ENCODE measurements around the gene CHIC2.

DNA sequence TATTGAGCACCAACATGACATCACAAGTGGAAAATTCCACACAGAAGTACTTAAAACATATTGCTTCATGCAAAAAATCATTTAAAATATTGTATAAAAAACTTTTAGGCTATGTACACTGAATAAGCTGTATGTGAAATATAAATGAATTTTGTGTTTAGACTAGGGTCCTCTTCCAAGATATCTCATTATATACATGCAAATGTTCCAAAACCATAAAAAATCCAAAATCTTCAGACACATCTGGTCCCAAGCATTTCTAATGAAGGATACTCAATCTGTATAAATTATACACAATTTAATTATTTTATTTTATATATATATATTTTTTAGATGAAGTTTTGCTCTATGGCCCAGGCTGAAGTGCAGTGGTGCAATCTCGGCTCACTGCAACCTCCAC, 25.5 kb upstream of the CHIC2 start:
- TF ChIP-seq POLR2A (IDR thresholded peaks at IDR 0.05): no peak
- TF ChIP-seq, protein P1, sequence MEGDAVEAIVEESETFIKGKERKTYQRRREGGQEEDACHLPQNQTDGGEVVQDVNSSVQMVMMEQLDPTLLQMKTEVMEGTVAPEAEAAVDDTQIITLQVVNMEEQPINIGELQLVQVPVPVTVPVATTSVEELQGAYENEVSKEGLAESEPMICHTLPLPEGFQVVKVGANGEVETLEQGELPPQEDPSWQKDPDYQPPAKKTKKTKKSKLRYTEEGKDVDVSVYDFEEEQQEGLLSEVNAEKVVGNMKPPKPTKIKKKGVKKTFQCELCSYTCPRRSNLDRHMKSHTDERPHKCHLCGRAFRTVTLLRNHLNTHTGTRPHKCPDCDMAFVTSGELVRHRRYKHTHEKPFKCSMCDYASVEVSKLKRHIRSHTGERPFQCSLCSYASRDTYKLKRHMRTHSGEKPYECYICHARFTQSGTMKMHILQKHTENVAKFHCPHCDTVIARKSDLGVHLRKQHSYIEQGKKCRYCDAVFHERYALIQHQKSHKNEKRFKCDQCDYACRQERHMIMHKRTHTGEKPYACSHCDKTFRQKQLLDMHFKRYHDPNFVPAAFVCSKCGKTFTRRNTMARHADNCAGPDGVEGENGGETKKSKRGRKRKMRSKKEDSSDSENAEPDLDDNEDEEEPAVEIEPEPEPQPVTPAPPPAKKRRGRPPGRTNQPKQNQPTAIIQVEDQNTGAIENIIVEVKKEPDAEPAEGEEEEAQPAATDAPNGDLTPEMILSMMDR (IDR thresholded peaks at IDR 0.05): no peak
